AG04449 (cell line): ENCODE data around the gene UBA6.

Source experiments
- CTCF ChIA-PET: fragments of 350-600 bp; formaldehyde crosslinking; extraction: SDS; loops from one replicate; lab custom pipeline; 2021; ENCODE audit warnings: antibody characterized with exemption; lab: Yijun Ruan, JAX
- POLR2A ChIA-PET: fragments of 400-600, 350-600 bp; formaldehyde crosslinking; extraction: SDS; loops from one replicate; lab custom pipeline; 2020; ENCODE audit warnings: antibody characterized with exemption, inconsistent platforms; lab: Yijun Ruan, JAX
- DNase-seq: peaks from one replicate; pipeline ENCODE4 v3.0.0-alpha.2; 2010; ENCODE audit warnings: low read depth, low spot score
- H3K4me3 ChIP-seq: 2 replicates; pipeline ENCODE4 v1.5.1; 2011; ENCODE audit warnings: low read depth, mild to moderate bottlenecking, control low read depth, low read length
- CTCF ChIP-seq: IDR thresholded peaks from one replicate; pipeline ENCODE4 v1.5.1; 2011; ENCODE audit warnings: mild to moderate bottlenecking, moderate library complexity, low read length, control low read depth, inconsistent platforms; ENCODE audit not compliant: insufficient read depth; ENCODE audit errors: missing control alignments

The UBA6 gene

GRCh38 chr4:67725132-67725531, 24.2 kb upstream of the UBA6 start:
- POLR2A ChIA-PET, result no interaction called here
- H3K4me3 ChIP-seq, result no peak overlapping the region
- CTCF ChIA-PET, result interaction anchor here (0.9 to 5.5 kb wide), 2 partner anchors 10 to 21 kb away, joined by 3 to 24 read pairs; no protein-coding TSS in a partner anchor
- no peak for DNase-seq
- no peak for TF ChIP-seq CTCF

- peak; percentile 13 for TF ChIP-seq CTCF
- DNase-seq, result no peak
- H3K4me3 ChIP-seq, result no peak overlapping the region
- ChIA-PET CTCF (interaction anchor here (0.8 to 5.5 kb wide), 4 partner anchors 9 to 24 kb away, joined by 3 to 24 read pairs (median 3); no protein-coding TSS in a partner anchor), POLR2A (no interaction called here)
Observed at GRCh38 chr4:67723949-67724348, 23.0 kb upstream of the UBA6 start.

DNA sequence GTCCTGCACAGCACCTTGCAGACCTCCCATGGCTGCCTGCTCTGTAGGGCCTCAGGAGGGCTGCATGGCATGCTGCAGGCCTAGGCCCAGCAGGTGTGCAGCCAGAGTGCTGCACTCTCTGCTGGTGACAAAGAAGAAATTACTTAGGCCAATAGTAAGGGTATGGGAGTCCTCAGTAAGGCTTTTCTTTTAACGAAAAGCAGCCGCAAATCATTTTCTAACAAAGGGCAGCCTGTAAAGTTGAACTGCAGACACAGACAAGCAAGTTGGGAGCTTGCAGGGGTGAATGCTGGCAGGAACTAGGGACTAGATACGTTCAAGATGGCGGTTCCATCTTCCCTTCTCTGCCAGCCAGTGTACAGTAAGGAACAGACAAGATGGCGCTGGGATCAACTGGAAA, 22.4 kb upstream of the UBA6 start:
- no peak overlapping the region for H3K4me3 ChIP-seq
- DNase-seq, result no peak
- TF ChIP-seq CTCF, result no peak
- POLR2A ChIA-PET, result no interaction called here
- CTCF ChIA-PET, result interaction anchor here (0.8 to 5.5 kb wide), 5 partner anchors 9 to 25 kb away, joined by 3 to 24 read pairs (median 3); no protein-coding TSS in a partner anchor

DNA sequence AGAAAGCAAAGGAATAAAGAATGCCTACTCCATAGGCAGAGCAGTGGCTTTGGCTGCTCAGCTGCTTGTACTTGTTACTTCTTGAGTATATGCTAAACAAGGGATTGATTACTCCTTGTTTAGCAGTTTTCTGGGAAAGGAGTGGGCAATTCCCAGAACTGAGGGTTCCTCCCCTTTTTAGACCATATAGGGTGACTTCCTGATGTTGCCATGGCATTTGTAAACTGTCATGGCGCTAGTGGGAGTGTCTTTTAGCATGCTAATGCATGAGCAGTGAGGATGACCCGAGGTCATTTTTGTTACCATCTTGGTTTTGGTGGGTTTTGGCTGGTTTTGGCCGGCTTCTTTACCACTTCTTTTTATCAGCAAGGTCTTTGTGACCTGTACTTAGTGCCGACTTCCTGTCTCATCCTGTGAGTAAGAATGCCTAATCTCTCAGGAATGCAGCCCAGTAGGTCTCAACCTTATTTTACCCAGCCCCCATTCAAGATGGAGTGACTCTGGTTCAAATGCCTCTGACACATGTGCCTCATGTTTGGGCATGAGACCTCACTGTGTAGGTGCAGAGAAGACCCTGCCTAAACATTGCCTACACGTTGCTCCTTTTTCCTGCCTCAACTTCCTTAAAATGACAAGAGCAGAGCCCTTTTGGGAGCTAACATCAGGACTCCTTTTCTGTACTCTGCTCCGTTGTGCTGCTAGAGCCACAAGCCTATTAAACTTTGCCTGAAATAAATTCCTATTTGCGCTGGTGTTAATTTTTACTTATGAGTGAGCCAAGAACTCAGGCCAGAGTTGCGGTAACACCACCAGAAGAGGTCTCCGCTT, 21.0 kb upstream of the UBA6 start:
- POLR2A ChIA-PET, result interaction anchor here (0.7 kb wide), 1 partner anchor 20 kb away, joined by 3 read pairs; no protein-coding TSS in a partner anchor
- TF ChIP-seq CTCF, result no peak
- DNase-seq, result no peak
- no peak overlapping the region for H3K4me3 ChIP-seq
- CTCF ChIA-PET, result interaction anchor here (1.1 kb wide), 1 partner anchor 25 kb away, joined by 3 read pairs; no protein-coding TSS in a partner anchor

DNA sequence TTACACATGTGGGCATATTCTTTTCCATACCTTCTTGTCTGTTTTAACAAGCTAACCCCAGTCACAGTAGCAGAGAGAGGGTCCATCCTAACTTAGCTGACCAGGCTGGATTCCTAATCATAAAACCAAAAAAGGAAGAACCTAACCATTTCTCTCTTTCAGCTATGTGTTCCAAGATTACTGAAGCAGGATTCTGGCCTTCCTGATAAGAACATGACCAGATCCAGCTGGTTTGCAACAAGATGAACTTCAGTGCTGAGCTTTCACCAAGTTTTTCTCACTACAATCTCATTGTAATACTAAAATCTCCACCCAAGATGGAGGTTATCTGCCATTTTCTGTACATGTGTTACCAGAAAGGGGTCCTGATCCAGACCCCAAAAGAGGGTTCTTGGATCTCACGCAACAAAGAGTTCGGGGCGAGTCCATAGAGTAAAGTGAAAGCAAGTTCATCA, 20.4 kb upstream of the UBA6 start:
- H3K4me3 ChIP-seq, result no peak overlapping the region
- no peak for TF ChIP-seq CTCF
- ChIA-PET CTCF (interaction anchor here (1.0 kb wide), 2 partner anchors 26 to 36 kb away, joined by 3 to 4 read pairs; no protein-coding TSS in a partner anchor), POLR2A (no interaction called here)
- no peak for DNase-seq
